ENCODE data around the gene KCNC2.

Gene KCNC2

GRCh38 chr12:75058228-75058627 is 151.4 kb downstream of the KCNC2 start:
- no peak for DNase-seq (ENCODE audit: low spot score)

GRCh38 chr12:75048767-75049166 is 160.9 kb downstream of the KCNC2 start:
- no peak for DNase-seq (ENCODE audit: low spot score)

GRCh38 chr12:75047885-75048525 is 161.6 kb downstream of the KCNC2 start:
- DNase-seq (ENCODE audit: low spot score): no peak

- no peak for DNase-seq (ENCODE audit: low spot score)
Measured at GRCh38 chr12:75042125-75042524, 167.5 kb downstream of the KCNC2 start.

- no peak for DNase-seq (ENCODE audit: low spot score)
Measured at GRCh38 chr12:75041472-75041871, 168.2 kb downstream of the KCNC2 start.

GRCh38 chr12:75020068-75020557 is 189.5 kb downstream of the KCNC2 start:
- DNase-seq (ENCODE audit: low spot score): no peak

- DNase-seq (ENCODE audit: low spot score): no peak
Measured at GRCh38 chr12:75011120-75011519, 198.5 kb downstream of the KCNC2 start.

GRCh38 chr12:75007133-75007532 is 202.5 kb downstream of the KCNC2 start:
- DNase-seq (ENCODE audit: low spot score): no peak

- DNase-seq (ENCODE audit: low spot score): no peak
Measured at GRCh38 chr12:75000120-75000519, 209.5 kb downstream of the KCNC2 start.

- no peak for DNase-seq (ENCODE audit: low spot score)
Measured at GRCh38 chr12:74999474-74999873, 210.2 kb downstream of the KCNC2 start.
